WI38 (cell line): ENCODE data around the gene RSRC1.
"Not testable (repeated sequence)": the region's sequence is repeated elsewhere in the genome, so short reads cannot be mapped to it uniquely, and the experiment has no call there.

Experiments
- H3K4me3 ChIP-seq: 2 replicates; pipeline ENCODE4 v1.5.1; 2011; ENCODE audit warnings: low read depth, mild to moderate bottlenecking, control low read depth, low read length
- TF ChIP-seq, protein P1 (sequence below): IDR thresholded peaks from 2 replicates; pipeline ENCODE4 v1.5.1; 2012; ENCODE audit warnings: low read depth, mild to moderate bottlenecking, control low read depth, low read length

RSRC1 gene

GRCh38 chr3:158486200-158486599, 376.3 kb downstream of the RSRC1 start:
- H3K4me3 ChIP-seq: no peak overlapping the region
- TF ChIP-seq, protein P1, sequence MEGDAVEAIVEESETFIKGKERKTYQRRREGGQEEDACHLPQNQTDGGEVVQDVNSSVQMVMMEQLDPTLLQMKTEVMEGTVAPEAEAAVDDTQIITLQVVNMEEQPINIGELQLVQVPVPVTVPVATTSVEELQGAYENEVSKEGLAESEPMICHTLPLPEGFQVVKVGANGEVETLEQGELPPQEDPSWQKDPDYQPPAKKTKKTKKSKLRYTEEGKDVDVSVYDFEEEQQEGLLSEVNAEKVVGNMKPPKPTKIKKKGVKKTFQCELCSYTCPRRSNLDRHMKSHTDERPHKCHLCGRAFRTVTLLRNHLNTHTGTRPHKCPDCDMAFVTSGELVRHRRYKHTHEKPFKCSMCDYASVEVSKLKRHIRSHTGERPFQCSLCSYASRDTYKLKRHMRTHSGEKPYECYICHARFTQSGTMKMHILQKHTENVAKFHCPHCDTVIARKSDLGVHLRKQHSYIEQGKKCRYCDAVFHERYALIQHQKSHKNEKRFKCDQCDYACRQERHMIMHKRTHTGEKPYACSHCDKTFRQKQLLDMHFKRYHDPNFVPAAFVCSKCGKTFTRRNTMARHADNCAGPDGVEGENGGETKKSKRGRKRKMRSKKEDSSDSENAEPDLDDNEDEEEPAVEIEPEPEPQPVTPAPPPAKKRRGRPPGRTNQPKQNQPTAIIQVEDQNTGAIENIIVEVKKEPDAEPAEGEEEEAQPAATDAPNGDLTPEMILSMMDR: no peak

DNA sequence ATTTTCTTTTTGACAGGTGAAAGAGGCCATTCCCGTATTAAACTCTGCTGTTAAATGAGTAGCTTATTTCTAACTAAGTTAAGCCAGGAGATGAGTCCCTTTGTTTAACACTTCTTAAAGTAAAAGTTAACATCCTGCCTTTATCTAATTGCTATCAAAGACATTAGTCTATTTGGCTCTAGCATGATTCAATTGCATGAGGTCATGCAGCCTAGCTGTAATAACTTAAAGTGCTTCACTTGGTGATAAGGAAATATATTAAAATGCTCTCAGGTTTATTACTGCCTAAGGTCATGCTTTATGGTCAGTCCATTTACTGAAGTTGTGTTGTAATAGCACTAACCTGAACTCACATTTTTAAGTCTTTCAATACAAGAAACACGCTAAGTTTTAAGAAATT, 378.8 kb downstream of the RSRC1 start:
- no peak overlapping the region for H3K4me3 ChIP-seq
- TF ChIP-seq, protein P1: no peak

GRCh38 chr3:158489181-158489580, 379.3 kb downstream of the RSRC1 start:
- TF ChIP-seq, protein P1: no peak

DNA sequence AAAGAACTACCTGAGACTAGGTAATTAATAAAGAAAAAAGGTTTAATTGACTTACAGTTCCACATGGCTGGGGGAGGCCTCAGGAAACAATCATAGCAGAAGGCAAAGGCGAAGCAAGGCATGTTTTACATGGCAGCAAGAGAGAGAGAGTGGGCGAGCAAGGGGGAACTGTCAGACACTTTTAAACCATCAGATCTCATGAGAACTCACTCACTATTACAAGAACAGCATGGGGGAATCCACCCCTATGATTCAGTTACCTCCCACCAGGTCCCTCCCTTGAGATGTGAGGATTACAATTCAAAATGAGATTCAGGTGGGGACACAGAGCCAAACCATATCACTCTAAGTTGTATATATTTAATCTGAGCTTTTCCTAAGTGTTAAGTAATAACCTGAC, 382.1 kb downstream of the RSRC1 start:
- no peak overlapping the region for H3K4me3 ChIP-seq
- TF ChIP-seq, protein P1: no peak

More at GRCh38 chr3:158489181-158489580, 379.3 kb downstream of the RSRC1 start:
- no peak overlapping the region for H3K4me3 ChIP-seq

- TF ChIP-seq, protein P1: no peak
- H3K4me3 ChIP-seq: no peak overlapping the region
Observed at GRCh38 chr3:158492685-158493084, 382.8 kb downstream of the RSRC1 start.

DNA sequence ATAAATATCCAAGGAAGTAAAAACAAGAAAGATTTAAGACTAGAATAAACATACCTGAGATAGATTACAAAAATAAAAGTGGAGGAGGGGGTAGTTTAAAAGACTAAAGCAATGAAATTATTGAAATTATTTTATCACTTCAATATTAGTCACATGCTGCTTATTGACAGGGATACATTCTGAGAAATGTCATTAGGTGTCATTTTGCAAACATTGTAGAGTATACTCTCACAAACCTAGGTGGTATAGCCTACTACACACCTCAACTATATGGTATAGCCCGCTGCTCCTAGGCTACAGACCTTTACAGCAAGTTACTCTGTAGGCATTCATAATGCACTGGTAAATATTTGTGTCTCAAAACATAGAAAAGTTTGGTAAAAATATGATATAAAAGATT, 384.0 kb downstream of the RSRC1 start:
- no peak overlapping the region for H3K4me3 ChIP-seq
- TF ChIP-seq, protein P1: no peak

DNA sequence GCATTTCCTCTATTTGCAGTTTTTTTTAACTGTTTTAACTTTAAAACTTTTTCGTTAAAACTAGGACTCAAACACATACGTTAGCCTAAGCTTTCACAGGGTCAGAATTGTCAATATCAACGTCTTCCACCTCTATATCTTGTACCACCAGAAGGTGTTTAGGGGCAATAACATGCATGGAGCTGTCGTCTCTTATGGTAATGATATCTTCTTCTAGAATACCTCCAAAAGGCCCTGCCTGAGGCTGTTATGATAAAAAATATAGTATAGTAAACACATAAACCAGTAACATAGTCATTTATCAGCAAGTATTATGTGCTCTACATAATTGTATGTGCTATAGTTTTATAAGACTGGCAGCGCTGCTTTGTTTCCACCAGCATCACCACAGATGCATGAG, 384.8 kb downstream of the RSRC1 start:
- H3K4me3 ChIP-seq: no peak overlapping the region
- TF ChIP-seq, protein P1: no peak

DNA sequence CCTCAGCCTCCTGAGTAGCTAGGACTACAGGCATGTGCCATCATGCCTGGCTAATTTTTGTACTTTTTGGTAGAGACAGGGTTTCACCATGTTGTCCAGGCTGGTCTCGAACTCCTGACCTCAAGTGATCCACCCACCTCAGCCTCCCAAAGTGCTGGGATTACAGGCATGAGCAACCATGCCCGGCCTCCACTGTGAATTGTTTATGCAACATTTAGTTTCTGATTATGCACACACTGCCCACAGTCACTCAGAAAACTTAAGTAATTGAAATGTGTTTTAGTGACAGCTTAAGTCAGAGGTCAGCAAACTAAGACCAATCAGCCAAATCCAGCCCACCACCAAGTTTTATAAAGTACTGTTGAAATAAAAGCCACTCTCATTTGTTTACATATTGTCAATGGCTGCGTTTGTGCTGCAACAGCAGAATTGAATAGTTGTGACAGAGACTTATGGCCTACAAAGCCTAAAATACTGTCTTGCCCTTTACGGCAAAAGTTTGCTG, 385.6 kb downstream of the RSRC1 start:
- H3K4me3 ChIP-seq: not testable (repeated sequence)
